HL-60 (cell line): ENCODE results near the gene TNFSF8.
A peak's percentile ranks its signal among the peaks of the same experiment; 100 is the strongest.

Experiments used
- DNase-seq, 2 experiments: peaks; one replicate each; pipeline ENCODE4 v3.0.0-alpha.2; 2010 to 2020; ENCODE audit warnings: low read depth in 1 of 2, low spot score in 1 of 2
- H3K27ac ChIP-seq: fragments of 250-450 bp; sonication (Bioruptor Pico); replicated peaks from 2 replicates; pipeline ENCODE4 v1.5.1; 2020; ENCODE audit warnings: mild to moderate bottlenecking, moderate library complexity
- H3K27me3 ChIP-seq: fragments of 250-450 bp; sonication (Bioruptor Pico); 2 replicates; pipeline ENCODE4 v1.5.1; 2021; ENCODE audit warnings: mild to moderate bottlenecking, moderate library complexity; ENCODE audit not compliant: insufficient read depth, poor library complexity, severe bottlenecking
- H3K4me3 ChIP-seq: replicated peaks from 2 replicates; pipeline ENCODE4 v1.5.1; 2011; ENCODE audit warnings: mild to moderate bottlenecking, control low read depth, low read length; ENCODE audit not compliant: insufficient read depth
- GABPA ChIP-seq: IDR thresholded peaks from 2 replicates; pipeline ENCODE4 v1.6.1; 2012; ENCODE audit warnings: low read depth
- POLR2AphosphoS5 ChIP-seq: IDR thresholded peaks from 2 replicates; pipeline ENCODE4 v1.6.1; 2012; ENCODE audit warnings: low read depth
- SPI1 ChIP-seq: IDR thresholded peaks from 2 replicates; pipeline ENCODE4 v1.6.1; 2012; ENCODE audit warnings: low read depth, mild to moderate bottlenecking, borderline replicate concordance
- TF ChIP-seq, protein P1 (sequence below): IDR thresholded peaks from 2 replicates; pipeline ENCODE4 v1.6.1; 2012; ENCODE audit warnings: low read depth; ENCODE audit not compliant: insufficient replicate concordance
- TF ChIP-seq, protein P2 (sequence below): IDR thresholded peaks from one replicate; pipeline ENCODE4 v1.5.1; 2011; ENCODE audit warnings: low read length, control low read depth, inconsistent platforms; ENCODE audit not compliant: insufficient read depth

TNFSF8 gene

DNA sequence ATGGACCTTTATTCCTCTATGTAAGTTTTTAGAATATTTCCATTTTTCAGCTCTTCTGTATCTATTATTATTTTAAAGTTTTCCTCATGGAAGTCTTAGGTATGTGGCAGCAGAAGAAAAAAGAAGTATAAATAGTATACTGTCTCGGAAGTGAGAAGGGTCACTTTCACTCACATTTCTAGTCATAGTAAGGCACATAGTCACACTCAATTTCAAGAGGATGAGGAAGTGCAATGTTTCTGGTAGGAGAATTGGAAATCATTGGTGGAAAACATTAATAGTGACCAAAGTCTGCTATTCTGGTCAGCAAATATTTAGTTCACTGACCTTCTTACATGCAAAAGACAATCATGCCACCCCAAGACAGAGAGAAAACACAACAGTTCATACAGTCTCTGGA lies 35.2 kb upstream of the TNFSF8 start:
- Histone ChIP-seq H3K27ac (no peak overlapping the region), H3K4me3 (no peak overlapping the region), H3K27me3 (no peaks in the 10 kb centered on the region)
- TF ChIP-seq, protein P1, sequence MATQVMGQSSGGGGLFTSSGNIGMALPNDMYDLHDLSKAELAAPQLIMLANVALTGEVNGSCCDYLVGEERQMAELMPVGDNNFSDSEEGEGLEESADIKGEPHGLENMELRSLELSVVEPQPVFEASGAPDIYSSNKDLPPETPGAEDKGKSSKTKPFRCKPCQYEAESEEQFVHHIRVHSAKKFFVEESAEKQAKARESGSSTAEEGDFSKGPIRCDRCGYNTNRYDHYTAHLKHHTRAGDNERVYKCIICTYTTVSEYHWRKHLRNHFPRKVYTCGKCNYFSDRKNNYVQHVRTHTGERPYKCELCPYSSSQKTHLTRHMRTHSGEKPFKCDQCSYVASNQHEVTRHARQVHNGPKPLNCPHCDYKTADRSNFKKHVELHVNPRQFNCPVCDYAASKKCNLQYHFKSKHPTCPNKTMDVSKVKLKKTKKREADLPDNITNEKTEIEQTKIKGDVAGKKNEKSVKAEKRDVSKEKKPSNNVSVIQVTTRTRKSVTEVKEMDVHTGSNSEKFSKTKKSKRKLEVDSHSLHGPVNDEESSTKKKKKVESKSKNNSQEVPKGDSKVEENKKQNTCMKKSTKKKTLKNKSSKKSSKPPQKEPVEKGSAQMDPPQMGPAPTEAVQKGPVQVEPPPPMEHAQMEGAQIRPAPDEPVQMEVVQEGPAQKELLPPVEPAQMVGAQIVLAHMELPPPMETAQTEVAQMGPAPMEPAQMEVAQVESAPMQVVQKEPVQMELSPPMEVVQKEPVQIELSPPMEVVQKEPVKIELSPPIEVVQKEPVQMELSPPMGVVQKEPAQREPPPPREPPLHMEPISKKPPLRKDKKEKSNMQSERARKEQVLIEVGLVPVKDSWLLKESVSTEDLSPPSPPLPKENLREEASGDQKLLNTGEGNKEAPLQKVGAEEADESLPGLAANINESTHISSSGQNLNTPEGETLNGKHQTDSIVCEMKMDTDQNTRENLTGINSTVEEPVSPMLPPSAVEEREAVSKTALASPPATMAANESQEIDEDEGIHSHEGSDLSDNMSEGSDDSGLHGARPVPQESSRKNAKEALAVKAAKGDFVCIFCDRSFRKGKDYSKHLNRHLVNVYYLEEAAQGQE, result no peak
- TF ChIP-seq POLR2AphosphoS5, result no peak
- TF ChIP-seq SPI1, result peak; percentile 20; the same call in 1 of the 2 replicates
- no peak for DNase-seq

DNA sequence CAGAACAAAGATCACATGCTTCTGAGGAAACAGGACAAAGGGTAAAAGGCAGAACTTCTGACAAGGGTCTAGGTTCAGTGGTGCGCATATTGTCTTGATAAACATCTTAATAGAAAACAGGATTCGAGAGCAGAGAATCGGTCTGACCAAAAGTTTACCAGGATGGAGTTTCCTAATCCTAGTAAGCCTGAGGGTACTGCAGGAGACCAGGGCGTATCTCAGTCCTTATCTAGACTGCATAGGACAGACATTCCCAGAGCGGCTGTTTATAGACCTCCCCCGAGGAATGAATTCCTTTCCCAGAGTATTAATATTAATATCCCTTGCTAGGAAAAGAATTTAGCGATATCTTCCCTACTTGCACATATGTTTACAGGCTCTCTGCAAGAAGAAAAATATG lies 32.4 kb upstream of the TNFSF8 start:
- H3K27ac ChIP-seq, result no peak overlapping the region
- TF ChIP-seq, protein P2, sequence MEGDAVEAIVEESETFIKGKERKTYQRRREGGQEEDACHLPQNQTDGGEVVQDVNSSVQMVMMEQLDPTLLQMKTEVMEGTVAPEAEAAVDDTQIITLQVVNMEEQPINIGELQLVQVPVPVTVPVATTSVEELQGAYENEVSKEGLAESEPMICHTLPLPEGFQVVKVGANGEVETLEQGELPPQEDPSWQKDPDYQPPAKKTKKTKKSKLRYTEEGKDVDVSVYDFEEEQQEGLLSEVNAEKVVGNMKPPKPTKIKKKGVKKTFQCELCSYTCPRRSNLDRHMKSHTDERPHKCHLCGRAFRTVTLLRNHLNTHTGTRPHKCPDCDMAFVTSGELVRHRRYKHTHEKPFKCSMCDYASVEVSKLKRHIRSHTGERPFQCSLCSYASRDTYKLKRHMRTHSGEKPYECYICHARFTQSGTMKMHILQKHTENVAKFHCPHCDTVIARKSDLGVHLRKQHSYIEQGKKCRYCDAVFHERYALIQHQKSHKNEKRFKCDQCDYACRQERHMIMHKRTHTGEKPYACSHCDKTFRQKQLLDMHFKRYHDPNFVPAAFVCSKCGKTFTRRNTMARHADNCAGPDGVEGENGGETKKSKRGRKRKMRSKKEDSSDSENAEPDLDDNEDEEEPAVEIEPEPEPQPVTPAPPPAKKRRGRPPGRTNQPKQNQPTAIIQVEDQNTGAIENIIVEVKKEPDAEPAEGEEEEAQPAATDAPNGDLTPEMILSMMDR, result no peak
- no peak for TF ChIP-seq SPI1
- TF ChIP-seq GABPA, result no peak
- TF ChIP-seq, protein P1, result no peak
- no peak for TF ChIP-seq POLR2AphosphoS5
- H3K4me3 ChIP-seq, result no peak overlapping the region
- no peak for DNase-seq
- H3K27me3 ChIP-seq, result no peaks in the 10 kb centered on the region

DNA sequence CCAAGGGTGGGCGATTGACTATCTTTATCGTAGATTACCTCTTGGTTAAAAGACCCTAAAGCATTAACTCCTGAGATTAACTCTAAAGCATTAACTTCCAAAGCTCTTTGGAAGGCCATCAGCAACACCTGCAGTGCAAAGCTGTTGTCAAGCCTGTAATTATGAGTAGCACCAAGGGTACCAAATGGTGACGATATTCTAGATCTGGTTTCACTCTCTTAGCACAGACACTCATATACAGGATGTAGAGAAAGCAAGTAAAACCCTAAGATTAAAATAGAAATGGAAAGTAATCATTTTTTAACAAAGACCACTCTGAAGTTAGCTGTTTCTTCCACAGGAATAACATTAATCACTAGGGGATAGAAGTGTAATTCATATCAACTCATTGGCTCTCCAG lies 29.9 kb upstream of the TNFSF8 start:
- no peak for DNase-seq
- TF ChIP-seq, protein P2, result no peak
- TF ChIP-seq POLR2AphosphoS5 (no peak), GABPA (no peak), SPI1 (no peak)
- TF ChIP-seq, protein P1, result no peak
- Histone ChIP-seq H3K27me3 (no peaks in the 10 kb centered on the region), H3K27ac (peak overlapping the region; percentile 84; the same call in 1 of the 2 replicates), H3K4me3 (no peak overlapping the region)

DNA sequence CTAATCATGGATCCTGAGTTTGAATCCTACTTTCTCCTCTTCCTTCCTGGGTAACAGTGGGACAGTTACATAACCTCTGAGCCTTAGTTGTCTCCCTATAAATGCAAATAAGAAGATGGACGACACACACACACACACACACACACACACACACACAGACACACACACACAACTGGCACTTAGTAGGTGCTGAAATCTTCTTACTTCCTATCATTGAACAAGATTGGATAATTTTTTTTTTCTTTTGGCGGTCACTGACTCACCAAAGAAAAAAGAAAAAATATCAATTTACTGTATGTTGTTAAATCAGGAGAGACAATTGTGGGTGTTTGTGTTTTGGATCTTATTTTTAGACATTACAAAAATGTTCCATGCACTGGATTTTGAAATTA lies 28.4 kb upstream of the TNFSF8 start:
- H3K27ac ChIP-seq, result peak overlapping the region; percentile 84
- DNase-seq, result no peak
- TF ChIP-seq, protein P2, result no peak
- TF ChIP-seq SPI1 (no peak), GABPA (no peak), POLR2AphosphoS5 (no peak)
- TF ChIP-seq, protein P1, result no peak
- no peaks in the 10 kb centered on the region for H3K27me3 ChIP-seq
- no peak overlapping the region for H3K4me3 ChIP-seq
